NT2/D1 (cell line): Measurements from ENCODE around the gene FTSJ3.

Source experiments
- DNase-seq: peaks from one replicate; pipeline ENCODE4 v3.0.0-alpha.2; 2011; ENCODE audit warnings: low read depth, low spot score
- H3K27me3 ChIP-seq: 2 replicates; pipeline ENCODE4 v1.6.0; 2011; ENCODE audit warnings: mild to moderate bottlenecking; ENCODE audit not compliant: insufficient read length, insufficient read depth
- H3K36me3 ChIP-seq: 2 replicates; pipeline ENCODE4 v1.6.1; 2011; ENCODE audit warnings: mild to moderate bottlenecking, low read length, mixed read lengths; ENCODE audit not compliant: insufficient read depth, insufficient read length
- H3K4me1 ChIP-seq: 2 replicates; pipeline ENCODE4 v1.5.1; 2011; ENCODE audit not compliant: insufficient read depth, insufficient read length
- H3K4me3 ChIP-seq: 2 replicates; pipeline ENCODE4 v1.5.1; 2011; ENCODE audit warnings: low read depth; ENCODE audit not compliant: insufficient read length
- H3K9ac ChIP-seq: 2 replicates; pipeline ENCODE4 v1.6.0; 2011; ENCODE audit warnings: low read depth; ENCODE audit not compliant: insufficient read length
- H3K9me3 ChIP-seq: 2 replicates; pipeline ENCODE4 v1.5.1; 2011; ENCODE audit warnings: mild to moderate bottlenecking, low read length; ENCODE audit not compliant: insufficient read depth
- SUZ12 ChIP-seq: IDR thresholded peaks from 2 replicates; pipeline ENCODE4 v1.6.1; 2011; ENCODE audit not compliant: insufficient read length, insufficient read depth; ENCODE audit errors: extremely low read depth
- YY1 ChIP-seq: IDR thresholded peaks from 2 replicates; pipeline ENCODE4 v1.6.1; 2011; ENCODE audit not compliant: insufficient read length, insufficient read depth
- ZNF274 ChIP-seq: IDR thresholded peaks from 2 replicates; pipeline ENCODE4 v1.6.1; 2011; ENCODE audit warnings: mild to moderate bottlenecking, low read depth, low read length

The FTSJ3 gene

DNA sequence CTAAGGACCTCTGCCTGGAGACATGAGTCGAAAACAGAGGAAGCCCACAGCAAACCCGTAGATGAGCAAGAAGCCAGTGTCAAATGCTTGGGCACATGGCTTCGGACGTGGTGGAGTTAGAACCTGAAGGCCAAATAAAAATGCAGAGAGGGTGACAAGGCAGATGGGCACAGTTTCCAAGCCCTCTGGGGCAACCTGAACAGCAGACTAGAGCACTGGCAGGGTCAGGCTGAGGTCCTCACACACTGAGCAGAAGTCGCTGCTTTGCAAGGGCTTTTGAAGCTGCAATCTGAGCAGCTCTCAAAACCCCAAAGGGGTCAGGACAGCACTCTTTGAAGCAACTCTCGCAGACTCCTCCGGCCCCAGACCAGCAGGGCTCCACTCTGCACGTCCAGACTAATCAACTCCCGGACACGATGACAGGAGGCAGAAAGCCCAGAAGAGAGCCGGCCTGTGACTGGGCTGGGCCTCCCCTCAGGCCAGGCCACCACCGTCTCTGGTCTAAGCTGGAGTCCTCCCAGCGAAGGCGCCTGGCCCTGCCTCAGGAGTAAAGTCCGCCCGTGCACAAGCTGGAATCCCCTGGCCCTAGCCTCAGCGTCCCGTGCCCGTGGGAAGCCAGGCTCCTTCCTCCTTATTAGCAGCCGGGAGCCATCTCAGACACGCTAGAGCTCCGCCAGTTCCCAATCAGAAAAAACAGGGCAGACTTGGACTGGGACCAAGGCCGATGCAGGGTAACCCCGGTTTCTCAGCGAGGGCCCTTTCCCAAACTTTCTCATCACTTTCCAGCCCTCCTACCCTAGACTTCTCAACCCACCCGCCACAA, 14.1 kb upstream of the FTSJ3 start:
- H3K4me3 ChIP-seq = peak overlapping the region; percentile 89
- no peak for DNase-seq
- peak overlapping the region; percentile 93 for H3K9ac ChIP-seq
- H3K27me3 ChIP-seq = no peaks in the 10 kb centered on the region
- H3K36me3 ChIP-seq = peaks cover 22% of the 10 kb centered on the region
- peaks cover 18% of the 10 kb centered on the region for H3K4me1 ChIP-seq
- no peak for TF ChIP-seq SUZ12
- TF ChIP-seq ZNF274 = no peak
- no peak for TF ChIP-seq YY1
- no peaks in the 10 kb centered on the region for H3K9me3 ChIP-seq

DNA sequence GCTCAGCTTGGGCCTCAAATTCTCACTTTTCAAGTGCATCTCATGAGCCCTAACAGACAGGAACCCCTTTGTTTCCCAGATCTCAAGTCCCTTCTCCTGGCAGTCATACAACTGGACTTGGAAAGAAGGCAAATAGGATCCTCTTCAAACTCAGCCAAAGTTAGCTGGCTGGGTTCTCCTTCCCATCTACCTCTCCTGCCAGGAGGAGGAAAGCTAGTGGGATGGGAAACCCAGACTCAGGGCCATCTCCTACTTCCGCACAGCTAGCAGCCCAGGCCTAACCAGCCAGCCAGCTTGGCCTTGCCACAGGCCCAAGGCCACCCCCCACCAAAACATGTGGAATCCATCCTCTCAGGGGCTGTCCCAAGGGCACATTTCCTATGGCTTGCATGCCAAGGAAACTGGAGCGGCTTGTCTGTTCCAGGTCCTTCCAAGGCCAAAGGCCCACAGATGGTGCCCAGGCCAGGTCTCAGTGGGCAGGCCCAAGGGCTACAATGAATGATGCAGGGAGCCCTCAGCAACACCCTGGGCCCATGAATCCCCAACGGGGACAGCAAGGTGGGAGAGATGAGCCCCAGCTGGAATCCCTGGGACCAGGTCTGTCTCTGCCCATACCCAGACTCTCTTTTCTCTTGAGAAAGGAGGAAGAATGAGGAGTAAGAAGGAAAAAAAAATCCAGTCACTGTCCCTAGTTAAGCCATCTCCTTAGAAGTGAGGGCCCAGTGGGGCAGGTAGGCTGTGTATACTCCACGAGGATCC, 13.3 kb upstream of the FTSJ3 start:
- peak overlapping the region; percentile 93 for H3K9ac ChIP-seq
- no peaks in the 10 kb centered on the region for H3K9me3 ChIP-seq
- peaks cover 18% of the 10 kb centered on the region for H3K4me1 ChIP-seq
- peak overlapping the region; percentile 89 for H3K4me3 ChIP-seq
- H3K27me3 ChIP-seq = no peaks in the 10 kb centered on the region
- no peak for DNase-seq
- peaks cover 30% of the 10 kb centered on the region for H3K36me3 ChIP-seq
- TF ChIP-seq SUZ12 = no peak
- no peak for TF ChIP-seq ZNF274
- TF ChIP-seq YY1 = no peak

DNA sequence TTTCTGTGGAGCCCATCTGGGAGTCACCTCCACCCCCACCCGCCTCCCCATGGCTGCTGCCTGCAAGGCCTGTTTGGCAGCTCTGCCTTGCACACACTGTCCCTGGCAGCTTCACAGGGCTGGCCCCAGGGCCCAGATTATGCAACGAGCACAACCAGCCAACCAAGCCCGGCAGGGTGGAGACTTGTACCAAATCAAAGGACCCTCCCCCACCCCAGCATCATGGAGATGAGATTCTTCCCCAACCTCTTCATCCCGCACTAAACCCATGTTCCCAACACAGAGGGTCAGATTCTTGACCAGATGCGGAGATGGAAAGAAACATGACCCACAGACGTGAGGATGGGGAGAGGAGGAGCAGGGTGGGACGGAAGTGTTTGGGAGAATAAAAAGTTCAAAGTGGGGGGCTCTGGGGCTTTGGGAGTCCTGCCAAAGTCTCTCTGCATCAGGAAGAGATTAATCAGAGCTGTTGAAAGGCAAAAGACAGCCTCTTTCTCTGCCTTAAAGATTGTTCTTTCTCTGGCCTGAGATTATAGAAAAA, 11.2 kb upstream of the FTSJ3 start:
- peaks cover 18% of the 10 kb centered on the region for H3K4me1 ChIP-seq
- TF ChIP-seq SUZ12 = no peak
- TF ChIP-seq ZNF274 = no peak
- no peak for TF ChIP-seq YY1
- no peaks in the 10 kb centered on the region for H3K9me3 ChIP-seq
- H3K4me3 ChIP-seq = no peak overlapping the region
- DNase-seq = no peak
- H3K27me3 ChIP-seq = no peaks in the 10 kb centered on the region
- peaks cover 50% of the 10 kb centered on the region for H3K36me3 ChIP-seq
- H3K9ac ChIP-seq = peak overlapping the region; percentile 5

DNA sequence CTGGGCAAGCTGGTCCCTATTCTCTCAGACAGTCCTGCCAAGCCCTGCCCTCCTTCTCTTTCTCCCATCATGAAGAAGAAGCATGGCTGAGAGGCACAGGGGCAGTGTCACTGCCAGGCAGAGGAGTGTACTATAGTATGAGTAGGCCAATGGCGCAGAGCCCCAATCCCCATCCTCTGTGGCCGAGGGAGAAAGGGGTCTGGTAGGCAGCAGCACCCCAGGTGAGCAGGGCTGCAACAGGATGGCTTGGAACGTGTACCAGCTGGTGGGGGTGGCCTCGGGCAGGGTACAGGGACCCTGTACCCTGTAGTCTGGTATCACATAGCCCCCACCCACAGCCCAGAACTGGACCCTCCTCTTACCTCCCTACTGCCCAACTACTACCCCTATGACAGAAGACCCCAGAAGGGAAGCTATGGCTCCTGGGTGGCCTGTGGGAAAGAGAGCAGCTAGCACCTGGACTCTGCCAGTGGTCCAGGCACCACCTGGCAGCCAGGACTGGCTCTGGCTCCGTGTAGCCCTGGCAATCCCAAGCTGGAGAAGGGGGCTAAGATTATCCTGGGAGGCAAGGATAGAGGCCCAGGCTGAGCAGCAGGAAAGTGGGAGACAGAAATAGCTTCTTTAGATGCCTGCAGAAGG, 10.6 kb upstream of the FTSJ3 start:
- Histone ChIP-seq H3K9me3 (no peaks in the 10 kb centered on the region), H3K4me3 (no peak overlapping the region), H3K9ac (peak overlapping the region; percentile 5), H3K36me3 (peaks cover 57% of the 10 kb centered on the region), H3K27me3 (no peaks in the 10 kb centered on the region), H3K4me1 (peaks cover 18% of the 10 kb centered on the region)
- DNase-seq = no peak
- TF ChIP-seq SUZ12 (no peak), ZNF274 (no peak), YY1 (no peak)

DNA sequence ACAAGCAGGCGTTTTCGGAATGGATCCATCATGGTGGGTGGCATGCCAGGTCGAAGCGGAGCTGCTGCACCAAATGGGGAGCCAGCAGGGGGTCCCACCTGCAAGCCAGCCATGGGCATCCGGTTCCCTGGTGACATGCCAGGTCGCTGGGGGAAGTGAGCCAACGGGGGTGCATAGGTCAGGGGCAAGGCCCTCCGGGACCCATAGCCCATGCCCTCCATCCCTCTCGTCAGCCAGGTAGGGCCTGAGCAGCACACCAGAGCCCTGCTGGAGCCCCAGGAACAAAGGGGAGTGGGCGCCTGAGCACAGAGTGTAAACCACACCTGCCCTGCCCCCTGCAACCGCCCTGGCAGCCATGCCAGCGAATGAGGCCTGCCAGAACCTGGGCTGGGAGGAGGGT, 10.0 kb upstream of the FTSJ3 start:
- DNase-seq = no peak
- no peaks in the 10 kb centered on the region for H3K27me3 ChIP-seq
- H3K9ac ChIP-seq = no peak overlapping the region
- peaks cover 21% of the 10 kb centered on the region for H3K4me1 ChIP-seq
- H3K9me3 ChIP-seq = no peaks in the 10 kb centered on the region
- peaks cover 63% of the 10 kb centered on the region for H3K36me3 ChIP-seq
- no peak overlapping the region for H3K4me3 ChIP-seq
- TF ChIP-seq SUZ12 (no peak), ZNF274 (no peak), YY1 (no peak)

DNA sequence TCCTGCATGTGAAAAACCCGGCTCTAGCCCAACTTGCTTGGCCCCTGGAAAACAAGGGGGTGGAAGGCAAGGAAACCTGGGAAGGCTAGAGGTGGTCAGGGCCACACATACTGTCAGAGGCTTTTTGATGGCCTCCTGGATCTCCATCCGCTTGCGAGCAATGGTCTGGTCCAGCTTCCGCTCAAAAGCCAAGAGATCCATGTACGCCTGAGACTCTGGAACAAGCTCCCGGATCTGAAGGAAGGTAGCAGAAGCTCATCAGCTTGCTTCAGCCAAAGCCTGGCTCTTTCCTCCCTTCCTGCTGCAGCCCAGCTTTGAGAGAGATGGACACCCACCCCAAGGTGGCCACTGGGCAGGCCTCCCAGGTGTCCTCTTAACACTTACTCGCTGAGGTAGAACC, 9.3 kb upstream of the FTSJ3 start:
- Histone ChIP-seq H3K4me3 (no peak overlapping the region), H3K36me3 (peaks cover 69% of the 10 kb centered on the region), H3K9me3 (no peaks in the 10 kb centered on the region), H3K27me3 (no peaks in the 10 kb centered on the region), H3K9ac (no peak overlapping the region), H3K4me1 (peaks cover 24% of the 10 kb centered on the region)
- no peak for DNase-seq
- no peak for TF ChIP-seq YY1
- no peak for TF ChIP-seq ZNF274
- TF ChIP-seq SUZ12 = no peak

DNA sequence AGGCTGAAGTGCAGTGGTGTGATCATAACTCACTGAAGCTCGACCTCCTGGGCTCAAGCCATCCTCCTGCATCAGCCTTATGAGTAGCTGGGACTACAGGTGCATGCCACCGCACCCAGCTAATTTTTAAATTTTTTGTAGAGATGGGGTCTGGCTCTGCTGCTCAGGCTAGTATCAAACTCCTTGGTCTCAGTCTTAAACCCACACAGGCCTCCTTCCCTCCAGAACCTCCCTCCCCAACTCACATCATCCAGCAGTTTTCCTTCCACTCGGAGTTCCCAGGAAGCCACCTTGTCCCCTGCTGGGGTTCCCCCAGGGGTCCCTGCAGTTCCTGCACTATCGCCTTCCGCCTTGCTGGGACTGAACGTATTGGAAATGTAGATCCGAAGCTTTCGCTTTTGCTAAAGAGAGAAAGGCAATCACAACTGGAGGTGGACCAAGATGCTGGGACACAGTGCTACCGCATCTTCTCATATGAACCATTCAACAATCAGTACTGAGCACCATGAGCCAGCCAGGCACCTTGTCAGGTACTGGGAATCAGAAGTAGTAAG, 7.8 kb upstream of the FTSJ3 start:
- Histone ChIP-seq H3K36me3 (peaks cover 82% of the 10 kb centered on the region), H3K4me1 (peaks cover 16% of the 10 kb centered on the region)
- no peak for DNase-seq

More for the DNA sequence above, 7.8 kb upstream of the FTSJ3 start:
- H3K4me3 ChIP-seq = no peak overlapping the region
- no peaks in the 10 kb centered on the region for H3K9me3 ChIP-seq
- no peak overlapping the region for H3K9ac ChIP-seq
- TF ChIP-seq SUZ12 = no peak
- TF ChIP-seq YY1 = no peak
- no peak for TF ChIP-seq ZNF274
- H3K27me3 ChIP-seq = no peaks in the 10 kb centered on the region
